Pulmonary artery endothelial cell (primary cell): ENCODE measurements around the gene KAZN. TPM values are rescaled to one million over a fixed set of nuclear protein-coding genes. Genes with fewer than 3 reads are reported as not detected.

Source experiments
- DNase-seq: peaks from one replicate; pipeline ENCODE4 v3.0.0-alpha.2; 2011; ENCODE audit warnings: low read depth, low spot score
- total RNA-seq: library from RNA; depleted of rRNA; stranded (reverse); fragments of >200 nt; gene quantifications from 2 replicates; pipeline ENCODE4 v1.2.3, GENCODE V29; 2014

KAZN gene
- total RNA-seq, 1 donor from 2014 or later, result 0.73 TPM

DNA sequence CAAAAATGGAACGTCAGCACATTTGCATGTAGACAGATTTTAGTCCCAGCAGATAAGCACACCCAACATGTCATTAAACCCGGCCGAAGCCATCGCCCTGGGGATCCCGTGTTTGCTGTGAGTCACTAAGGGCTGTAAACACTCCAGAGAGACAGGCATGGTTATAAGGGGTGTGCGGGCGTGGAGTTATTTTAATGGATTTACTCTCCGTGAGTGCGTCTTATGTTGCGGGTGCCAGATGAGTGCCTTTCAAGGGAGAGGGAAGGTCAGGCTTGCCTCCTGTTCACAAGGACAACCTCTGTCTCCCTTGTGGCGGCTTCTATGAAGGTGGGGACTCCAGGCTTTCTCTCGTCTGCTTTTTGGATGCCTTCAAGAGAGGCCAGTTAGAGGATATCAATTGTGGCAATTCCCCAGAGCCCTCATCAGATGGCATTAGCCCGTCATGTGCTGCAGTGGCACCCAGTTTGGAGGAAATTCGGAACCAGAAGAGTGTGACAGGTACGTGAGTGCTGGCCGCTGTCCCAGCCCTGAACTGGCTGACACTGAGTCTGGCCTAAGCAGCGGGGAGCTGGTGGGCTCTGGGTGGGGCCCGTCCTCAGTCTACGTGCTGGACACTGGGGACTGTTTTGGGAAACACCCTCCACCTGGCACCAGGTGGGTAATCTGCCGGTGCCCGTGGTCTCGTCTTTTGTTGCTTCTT lies 331.2 kb downstream of the KAZN start:
- no peak for DNase-seq

GRCh38 chr1:14930247-14930965 lies 331.9 kb downstream of the KAZN start:
- DNase-seq, result no peak

GRCh38 chr1:14932034-14932638 lies 333.7 kb downstream of the KAZN start:
- no peak for DNase-seq

DNA sequence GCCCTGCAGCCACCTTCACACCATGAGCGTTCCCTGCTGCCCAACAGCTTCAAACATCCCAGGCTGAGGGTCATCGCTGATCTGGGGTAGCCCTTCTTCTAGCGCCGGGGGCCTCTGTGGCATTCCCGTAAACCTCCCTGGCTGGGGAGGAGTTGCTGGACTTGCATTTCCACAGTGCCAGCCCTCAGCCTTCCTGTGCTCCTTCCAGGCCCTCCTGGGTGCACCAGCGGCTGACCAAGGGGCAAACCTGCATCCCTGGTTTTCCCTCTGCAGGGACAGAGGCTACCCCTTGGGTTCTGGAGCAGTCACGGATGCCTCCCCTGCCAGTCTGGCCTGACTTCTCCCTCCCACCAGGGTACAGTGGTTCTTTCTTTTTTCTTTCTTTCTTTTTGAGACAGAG lies 336.4 kb downstream of the KAZN start:
- no peak for DNase-seq

GRCh38 chr1:14936815-14937214 lies 338.3 kb downstream of the KAZN start:
- no peak for DNase-seq

GRCh38 chr1:14937288-14937949 lies 338.9 kb downstream of the KAZN start:
- DNase-seq, result no peak

- no peak for DNase-seq
These were observed 341.2 kb downstream of the KAZN start for GRCh38 chr1:14939527-14940284.

- DNase-seq, result no peak
These were observed 341.9 kb downstream of the KAZN start for GRCh38 chr1:14940285-14940870.

DNA sequence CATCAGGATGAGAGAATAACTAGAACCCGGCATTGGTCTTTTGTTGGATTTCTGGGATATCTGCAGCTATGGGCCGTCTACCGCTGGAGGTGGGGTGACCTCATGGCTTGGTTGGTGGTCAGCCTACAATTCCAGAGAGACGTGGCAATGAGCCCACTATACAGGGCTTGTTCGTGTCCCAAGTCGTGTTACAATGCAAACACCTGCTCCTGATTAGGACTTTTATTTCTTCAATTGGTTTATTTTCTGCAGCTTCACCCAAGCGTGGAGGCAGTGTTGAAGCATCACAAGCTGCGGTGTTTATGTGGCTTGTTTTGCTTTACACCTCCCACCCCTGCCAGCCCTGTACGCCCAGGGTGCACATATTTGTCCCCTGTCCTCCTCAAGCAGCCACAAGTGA lies 343.4 kb downstream of the KAZN start:
- no peak for DNase-seq

DNA sequence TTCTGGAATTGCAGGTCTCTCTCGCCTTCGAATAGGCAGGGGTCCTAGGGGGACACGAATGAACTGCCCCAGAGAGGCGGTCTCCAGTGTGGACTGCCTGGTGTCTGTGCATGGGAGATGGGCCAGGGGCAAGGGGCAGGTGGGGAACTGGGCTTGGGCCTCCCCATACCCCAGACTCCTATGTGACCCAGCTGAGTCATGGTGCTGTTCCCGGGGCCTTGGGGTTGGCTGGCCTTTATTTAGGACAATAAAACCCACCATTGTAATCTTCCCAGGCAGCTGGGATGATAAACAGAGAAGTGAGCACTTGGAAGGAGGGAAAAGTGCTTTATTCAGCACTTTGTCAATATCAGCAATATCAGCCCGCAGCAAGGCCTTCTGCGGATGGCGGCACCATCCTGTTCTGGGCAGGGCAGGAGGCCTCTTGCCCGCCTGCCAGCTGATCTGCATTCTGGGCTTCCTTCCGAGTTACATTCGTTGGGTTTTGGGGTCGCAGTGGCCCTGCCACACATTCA lies 346.0 kb downstream of the KAZN start:
- no peak for DNase-seq

DNA sequence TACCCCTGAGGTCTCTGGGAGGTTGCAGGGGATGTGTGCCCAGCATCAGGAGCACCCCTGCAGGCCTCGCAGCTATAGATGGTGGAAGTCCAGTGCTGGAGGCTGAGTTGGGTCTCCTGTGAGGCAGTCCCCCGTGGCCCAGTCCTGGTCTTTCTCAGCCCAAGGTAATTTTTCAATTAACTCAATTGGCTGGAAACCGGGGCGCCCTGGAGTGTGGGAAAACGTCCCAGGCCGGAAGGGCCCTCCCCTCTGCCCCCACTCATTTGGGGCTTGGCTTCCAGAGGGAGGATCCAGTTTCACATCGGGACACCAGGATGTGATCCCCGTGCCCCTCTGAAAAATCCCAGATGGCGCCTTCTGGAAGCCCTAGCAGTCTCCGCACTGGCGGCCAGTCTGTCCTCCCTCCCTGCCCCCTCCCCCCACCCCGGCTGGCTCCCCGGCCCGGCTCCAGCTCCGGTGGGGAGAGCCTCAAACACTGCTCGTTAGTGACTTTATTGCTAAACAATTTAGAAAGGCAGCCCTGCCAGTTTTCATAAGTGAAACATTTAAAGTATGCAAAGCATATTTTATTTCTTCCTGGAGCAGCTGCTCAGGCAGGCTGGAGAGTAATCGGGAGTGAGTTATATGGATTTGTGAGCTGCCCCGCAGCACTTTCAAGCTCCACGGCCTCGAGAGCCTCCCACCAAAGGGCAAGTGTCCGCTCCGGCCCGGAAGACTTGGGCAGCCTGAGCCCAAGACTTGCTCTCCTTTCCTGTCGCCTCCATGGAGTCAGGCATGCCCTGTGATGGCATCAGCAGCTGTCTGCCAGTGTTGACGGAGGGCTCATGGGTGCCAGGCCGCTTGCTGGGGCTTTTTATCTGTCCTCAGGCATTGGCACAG lies 346.9 kb downstream of the KAZN start:
- DNase-seq, result no peak

DNA sequence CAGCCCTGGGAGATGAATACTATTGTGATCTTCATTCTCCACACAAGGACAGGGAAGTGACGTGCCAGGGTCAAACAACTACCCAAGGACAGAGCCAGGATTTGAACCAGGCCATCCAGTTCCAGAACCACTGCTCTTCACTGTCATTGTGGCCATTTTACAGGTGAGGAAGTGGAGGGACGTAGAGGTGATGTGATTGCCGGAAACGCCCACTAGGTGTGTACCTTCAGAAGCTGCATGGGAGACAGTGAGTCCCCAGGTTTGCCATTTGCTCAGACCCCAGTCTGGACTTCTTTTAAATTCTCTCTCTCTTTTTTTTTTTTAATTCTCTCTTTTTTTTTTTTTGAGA lies 347.5 kb downstream of the KAZN start:
- DNase-seq, result no peak

DNA sequence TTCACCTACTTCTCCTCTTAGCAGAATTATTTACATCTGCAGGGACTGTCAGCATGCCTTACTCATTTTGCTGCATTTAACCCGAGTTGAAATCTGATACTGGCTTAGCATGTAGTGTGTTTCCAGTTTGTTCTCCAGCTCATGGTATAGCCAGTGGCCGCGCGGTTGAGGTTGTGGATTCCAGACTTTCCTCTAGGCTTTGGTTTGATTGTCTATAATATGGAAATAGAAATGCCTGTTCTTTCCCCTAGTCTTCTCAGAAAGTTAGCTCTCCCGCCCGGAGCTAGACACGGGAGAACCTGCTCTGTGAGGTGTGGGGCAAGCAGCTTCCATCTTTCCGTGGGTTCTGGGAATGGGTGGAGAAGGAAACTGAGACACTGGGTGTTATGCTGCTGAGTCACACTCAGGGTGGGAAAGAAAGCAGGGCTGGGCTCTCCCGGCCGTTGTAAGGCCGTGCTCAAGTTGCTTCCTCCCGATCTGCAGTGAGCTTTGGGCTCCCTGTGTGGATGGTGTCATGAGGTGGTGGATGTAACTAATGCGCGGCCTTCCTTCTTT lies 348.3 kb downstream of the KAZN start:
- DNase-seq, result no peak

DNA sequence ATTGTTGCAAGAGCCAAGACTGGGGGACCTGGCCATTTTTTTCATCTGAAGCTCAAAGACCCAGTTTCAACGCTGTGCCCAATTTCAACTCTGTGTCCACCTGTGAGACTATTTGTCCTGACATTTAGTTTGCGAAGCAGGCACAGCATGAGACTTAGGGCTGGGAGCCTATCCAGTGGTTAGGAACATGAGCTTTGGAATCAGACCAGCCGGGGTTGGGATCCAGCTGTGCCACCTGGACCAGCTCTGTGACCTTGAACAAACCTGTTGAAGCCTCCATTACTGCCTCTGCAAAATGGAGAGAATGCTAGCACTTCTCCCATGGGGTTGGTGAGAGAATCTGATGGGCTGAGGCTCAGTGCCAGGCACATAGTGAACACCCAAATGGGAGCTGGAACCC lies 348.9 kb downstream of the KAZN start:
- no peak for DNase-seq

DNA sequence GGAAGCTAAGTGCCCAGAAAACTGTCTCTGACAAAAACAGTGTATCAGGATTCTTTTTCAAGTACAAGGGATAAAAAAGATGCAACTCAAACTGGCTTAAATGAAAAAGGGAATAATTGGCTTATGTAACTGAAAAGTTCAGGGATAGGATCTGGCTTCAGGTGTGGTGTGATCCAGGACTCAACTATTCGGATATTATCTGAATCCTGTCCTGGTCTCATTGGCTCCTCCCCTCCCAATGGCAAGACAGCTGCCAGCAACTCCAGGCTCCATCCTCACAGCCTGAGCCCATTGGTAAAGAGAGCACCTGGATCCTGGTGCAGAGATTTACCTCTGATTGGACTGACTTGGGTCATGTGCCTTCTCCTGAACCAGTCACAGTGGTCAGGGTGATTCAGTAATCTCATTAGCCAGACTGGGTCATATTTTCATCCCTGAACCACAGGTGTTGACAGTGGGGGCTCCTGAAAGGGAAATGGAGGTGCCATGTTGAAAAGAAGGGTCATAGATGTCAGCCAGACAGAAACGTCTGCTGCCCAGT lies 349.7 kb downstream of the KAZN start:
- no peak for DNase-seq

DNA sequence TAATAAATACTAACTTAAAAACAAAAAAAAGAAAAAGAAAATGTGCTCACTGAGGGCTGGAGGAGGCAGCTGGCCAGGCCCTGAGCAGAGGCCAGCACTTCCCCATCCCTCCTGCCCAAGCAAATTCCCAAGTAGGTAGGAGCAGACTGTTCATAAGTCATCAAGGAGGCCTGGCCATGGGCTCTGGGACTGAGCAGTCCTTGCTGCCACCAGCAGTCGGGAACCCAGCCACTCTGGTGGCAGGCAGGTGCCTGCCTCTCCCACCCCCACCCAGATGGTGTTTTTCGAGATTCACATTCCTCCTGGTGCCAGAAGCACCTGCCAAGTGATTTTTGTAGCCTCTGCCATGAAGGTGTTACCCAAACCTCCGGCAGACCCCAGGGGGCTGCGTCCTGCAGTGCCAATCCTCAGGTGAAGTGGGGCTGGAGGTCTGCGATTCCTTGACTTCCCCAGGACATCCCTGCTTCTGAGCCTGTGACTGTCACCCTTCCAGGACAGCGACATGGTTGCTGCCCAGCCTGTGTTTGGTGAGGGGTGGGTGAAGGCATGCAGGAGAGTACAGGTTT lies 350.9 kb downstream of the KAZN start:
- DNase-seq, result no peak

DNA sequence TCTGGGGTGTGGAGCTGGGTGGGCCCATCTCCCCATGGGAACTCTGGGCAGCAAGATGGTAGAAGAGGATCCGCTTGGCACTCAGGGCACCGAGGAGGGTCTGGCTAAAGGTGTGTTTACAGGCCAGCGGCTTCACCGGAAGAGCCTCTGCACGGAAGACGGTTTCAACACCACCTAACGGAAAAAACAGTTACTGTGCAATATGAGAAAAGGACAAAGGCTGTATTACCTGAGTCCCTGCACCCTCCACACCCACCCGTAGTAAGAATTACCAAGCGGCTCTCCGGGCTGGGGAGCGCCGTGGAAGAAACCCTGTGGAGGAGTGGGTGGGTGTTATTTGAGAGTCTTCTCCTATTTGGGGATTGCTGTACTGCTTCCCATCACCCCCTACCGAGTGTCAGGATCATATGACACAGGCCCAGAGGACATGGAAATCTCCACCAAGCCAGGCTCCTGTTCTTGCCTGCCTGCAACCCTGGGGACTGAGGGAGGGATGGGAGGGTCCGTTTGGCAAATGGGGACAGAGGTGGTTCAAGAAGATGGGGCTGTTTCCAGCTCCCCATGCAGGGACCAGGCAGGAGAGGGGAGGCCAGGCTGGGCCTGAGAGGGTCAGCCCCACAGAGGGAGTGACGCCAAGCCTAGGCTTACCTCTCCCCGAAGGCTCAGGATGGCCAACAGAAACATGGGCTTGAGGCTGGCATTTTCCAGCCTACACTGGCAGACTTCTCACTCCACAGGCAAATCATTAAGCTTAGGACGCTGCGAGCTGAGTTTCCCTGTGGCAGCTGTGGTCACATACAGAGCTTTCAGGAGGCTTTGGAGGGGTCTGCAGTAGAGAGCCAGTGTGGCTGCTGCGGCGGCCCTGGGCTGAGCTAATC lies 351.6 kb downstream of the KAZN start:
- no peak for DNase-seq

DNA sequence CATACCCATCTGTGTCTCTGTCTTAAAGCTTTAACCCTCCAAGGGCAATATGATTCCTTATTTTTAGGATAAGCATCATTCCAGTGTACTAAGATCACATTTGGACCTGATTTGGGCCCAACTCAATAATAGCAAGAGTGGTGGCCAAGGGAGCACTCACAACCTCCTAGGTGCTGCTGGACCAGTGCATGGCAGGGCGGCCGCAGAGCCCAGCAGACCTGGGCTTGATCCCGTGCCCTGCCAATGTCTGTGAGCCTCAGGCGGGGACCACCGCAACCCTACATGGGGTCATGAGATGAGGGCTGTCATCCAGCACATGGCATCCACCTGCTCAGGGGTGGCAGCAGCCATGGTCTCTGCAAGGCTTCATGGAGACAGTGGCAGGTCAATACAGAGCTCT lies 353.3 kb downstream of the KAZN start:
- DNase-seq, result no peak
